AG04449 (cell line): ENCODE results near the gene CD248.
A peak's percentile ranks its signal among the peaks of the same experiment; 100 is the strongest.

Experiments
- CTCF ChIA-PET: fragments of 350-600 bp; formaldehyde crosslinking; extraction: SDS; loops from one replicate; lab custom pipeline; 2021; ENCODE audit warnings: antibody characterized with exemption; lab: Yijun Ruan, JAX
- POLR2A ChIA-PET: fragments of 400-600, 350-600 bp; formaldehyde crosslinking; extraction: SDS; loops from one replicate; lab custom pipeline; 2020; ENCODE audit warnings: antibody characterized with exemption, inconsistent platforms; lab: Yijun Ruan, JAX
- DNase-seq: peaks from one replicate; pipeline ENCODE4 v3.0.0-alpha.2; 2010; ENCODE audit warnings: low read depth, low spot score
- H3K4me3 ChIP-seq: 2 replicates; pipeline ENCODE4 v1.5.1; 2011; ENCODE audit warnings: low read depth, mild to moderate bottlenecking, control low read depth, low read length
- TF ChIP-seq, protein P1 (sequence below): IDR thresholded peaks from one replicate; pipeline ENCODE4 v1.5.1; 2011; ENCODE audit warnings: mild to moderate bottlenecking, moderate library complexity, low read length, control low read depth, inconsistent platforms; ENCODE audit not compliant: insufficient read depth; ENCODE audit errors: missing control alignments

Gene CD248

DNA sequence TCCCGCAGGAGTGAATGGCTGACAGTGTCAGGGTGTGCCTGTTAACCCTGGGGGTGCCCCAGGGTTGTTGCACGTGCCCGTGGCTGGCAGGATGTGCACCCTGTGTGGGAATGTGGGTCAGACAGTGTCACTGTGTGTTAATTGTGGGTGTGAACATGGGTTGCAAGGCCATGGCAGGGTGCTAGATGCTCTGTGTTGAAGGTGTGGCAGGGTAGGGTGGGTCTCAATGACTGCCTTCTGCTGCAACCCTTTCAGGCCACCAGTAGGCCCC is 11.1 kb upstream of the CD248 start:
- ChIA-PET POLR2A (interaction anchor here (1.6 kb wide), 1 partner anchor 15 kb away, joined by 8 read pairs; no protein-coding TSS in a partner anchor), CTCF (no interaction called here)
- H3K4me3 ChIP-seq = no peak overlapping the region
- DNase-seq = no peak
- TF ChIP-seq, protein P1, sequence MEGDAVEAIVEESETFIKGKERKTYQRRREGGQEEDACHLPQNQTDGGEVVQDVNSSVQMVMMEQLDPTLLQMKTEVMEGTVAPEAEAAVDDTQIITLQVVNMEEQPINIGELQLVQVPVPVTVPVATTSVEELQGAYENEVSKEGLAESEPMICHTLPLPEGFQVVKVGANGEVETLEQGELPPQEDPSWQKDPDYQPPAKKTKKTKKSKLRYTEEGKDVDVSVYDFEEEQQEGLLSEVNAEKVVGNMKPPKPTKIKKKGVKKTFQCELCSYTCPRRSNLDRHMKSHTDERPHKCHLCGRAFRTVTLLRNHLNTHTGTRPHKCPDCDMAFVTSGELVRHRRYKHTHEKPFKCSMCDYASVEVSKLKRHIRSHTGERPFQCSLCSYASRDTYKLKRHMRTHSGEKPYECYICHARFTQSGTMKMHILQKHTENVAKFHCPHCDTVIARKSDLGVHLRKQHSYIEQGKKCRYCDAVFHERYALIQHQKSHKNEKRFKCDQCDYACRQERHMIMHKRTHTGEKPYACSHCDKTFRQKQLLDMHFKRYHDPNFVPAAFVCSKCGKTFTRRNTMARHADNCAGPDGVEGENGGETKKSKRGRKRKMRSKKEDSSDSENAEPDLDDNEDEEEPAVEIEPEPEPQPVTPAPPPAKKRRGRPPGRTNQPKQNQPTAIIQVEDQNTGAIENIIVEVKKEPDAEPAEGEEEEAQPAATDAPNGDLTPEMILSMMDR = no peak

GRCh38 chr11:66327171-66328030 is 10.6 kb upstream of the CD248 start:
- TF ChIP-seq, protein P1 = no peak
- ChIA-PET POLR2A (interaction anchor here (0.6 to 3.7 kb wide), 8 partner anchors 8 to 43 kb away, joined by 3 to 64 read pairs (median 6); partner anchors contain the start of genes CD248 and RIN1), CTCF (interaction anchor here (0.6 to 3.8 kb wide), 12 partner anchors 8 to 48 kb away, joined by 3 to 61 read pairs (median 4); partner anchors contain the start of genes B4GAT1, BRMS1, CD248 and TMEM151A)
- H3K4me3 ChIP-seq = 0 out of 2 replicates have a peak overlapping the region, but pooled peaks have one; percentile 6
- no peak for DNase-seq

- TF ChIP-seq, protein P1 = no peak
- no peak overlapping the region for H3K4me3 ChIP-seq
- POLR2A ChIA-PET = interaction anchor here (0.6 to 3.7 kb wide), 9 partner anchors 9 to 44 kb away, joined by 3 to 64 read pairs (median 4); partner anchors contain the start of genes CD248 and RIN1
- CTCF ChIA-PET = interaction anchor here (0.6 to 3.8 kb wide), 12 partner anchors 8 to 47 kb away, joined by 3 to 61 read pairs (median 4); partner anchors contain the start of genes B4GAT1, BRMS1, CD248 and TMEM151A
- no peak for DNase-seq
Observed at GRCh38 chr11:66326261-66327111, 9.6 kb upstream of the CD248 start.

GRCh38 chr11:66325263-66325671 is 8.4 kb upstream of the CD248 start:
- no peak for DNase-seq
- ChIA-PET CTCF (interaction anchor here (0.6 to 3.8 kb wide), 3 partner anchors 10 to 22 kb away, joined by 3 to 61 read pairs (median 5); partner anchors contain the start of gene RIN1), POLR2A (interaction anchor here (1.3 to 3.7 kb wide), 3 partner anchors 9 to 12 kb away, joined by 4 to 64 read pairs (median 29); partner anchors contain the start of genes CD248 and RIN1)
- TF ChIP-seq, protein P1 = no peak
- no peak overlapping the region for H3K4me3 ChIP-seq

GRCh38 chr11:66324664-66325063 is 7.8 kb upstream of the CD248 start:
- H3K4me3 ChIP-seq = no peak overlapping the region
- CTCF ChIA-PET = interaction anchor here (3.8 kb wide), 1 partner anchor 13 kb away, joined by 61 read pairs; no protein-coding TSS in a partner anchor
- TF ChIP-seq, protein P1 = no peak
- POLR2A ChIA-PET = interaction anchor here (0.9 to 3.7 kb wide), 5 partner anchors 8 to 36 kb away, joined by 3 to 64 read pairs (median 6); partner anchors contain the start of genes CD248, RIN1 and YIF1A
- no peak for DNase-seq
